ENCODE measurements around the gene NPAS1.
A peak's percentile ranks its signal among the peaks of the same experiment; 100 is the strongest.
"Not testable (repeated sequence)": the region's sequence is repeated elsewhere in the genome, so short reads cannot be mapped to it uniquely, and the experiment has no call there.

The NPAS1 gene

DNA sequence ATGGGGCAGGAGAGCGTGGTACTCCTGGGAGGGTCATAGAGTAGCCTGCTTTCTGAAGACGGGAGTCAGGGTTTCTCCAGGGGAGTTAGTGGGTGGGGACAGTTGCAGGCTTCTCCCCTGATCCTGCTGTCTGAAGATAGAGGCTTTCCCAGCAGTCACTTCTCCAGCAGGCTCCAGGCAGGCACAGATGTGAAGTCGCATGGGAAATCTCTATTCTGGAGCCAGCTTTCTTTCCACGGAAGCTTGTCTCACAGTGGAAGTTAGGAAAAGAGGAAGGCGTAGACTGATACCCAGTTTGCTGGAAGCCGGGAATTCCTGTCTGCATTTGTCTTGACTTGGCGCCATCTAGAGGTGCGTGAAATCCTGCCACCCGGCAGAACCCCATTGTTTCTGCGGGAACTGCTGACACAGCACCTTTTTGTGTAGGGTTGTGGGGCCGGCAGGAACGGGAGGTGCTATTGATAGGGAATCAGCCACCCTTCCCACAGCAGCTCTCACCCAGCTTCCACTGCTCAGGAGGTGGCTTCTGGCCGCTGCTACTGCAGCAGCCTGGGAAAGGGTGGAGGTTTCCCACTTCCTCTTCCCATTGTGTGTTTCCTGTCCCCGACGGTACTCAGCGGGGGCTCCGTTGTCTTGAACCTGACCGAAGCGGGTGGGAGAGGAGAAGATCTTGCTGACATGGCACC is 28.5 kb upstream of the NPAS1 start:
- peak; percentile 56 to 59 for DNase-seq

DNA sequence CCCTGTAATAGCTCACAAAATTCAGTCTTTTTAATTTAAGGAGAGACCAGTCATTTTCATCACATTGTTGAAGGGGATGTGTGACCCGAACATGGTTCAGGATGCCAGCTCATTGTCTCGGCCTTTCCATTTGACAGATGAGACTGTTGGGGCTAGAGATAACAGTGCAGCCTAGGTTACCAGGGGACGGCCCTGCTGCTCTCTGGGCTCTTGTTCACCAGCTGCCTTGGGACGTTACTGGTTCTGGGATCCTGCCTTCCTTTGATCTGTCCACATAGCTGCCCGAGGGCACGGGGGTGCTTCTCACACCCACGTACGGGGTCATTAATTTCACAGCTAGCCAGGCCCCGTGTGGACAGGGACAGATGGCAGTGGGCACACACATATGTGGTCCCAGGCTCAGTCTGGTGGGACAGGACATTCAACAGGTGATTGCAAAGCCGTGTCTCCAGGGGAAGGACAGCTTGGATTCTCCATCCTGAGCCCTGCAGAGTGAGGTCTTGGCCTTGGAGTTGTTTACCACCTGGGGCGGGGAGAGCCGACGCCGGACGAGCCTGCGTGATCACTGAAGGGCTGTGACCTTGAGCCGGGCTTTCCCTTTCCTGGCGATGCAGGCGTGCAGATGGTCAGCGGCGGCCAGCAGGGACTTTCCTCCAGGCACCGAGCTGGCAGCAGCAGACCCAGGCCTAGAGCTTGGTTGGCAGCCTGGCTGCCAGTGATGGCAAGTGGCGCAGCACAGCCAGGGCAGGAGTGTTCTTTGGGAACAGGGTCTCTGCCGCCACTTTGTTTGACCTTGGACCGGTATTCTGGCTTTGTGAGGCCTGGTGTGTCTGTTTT is 26.7 kb upstream of the NPAS1 start:
- DNase-seq, result no peak

DNA sequence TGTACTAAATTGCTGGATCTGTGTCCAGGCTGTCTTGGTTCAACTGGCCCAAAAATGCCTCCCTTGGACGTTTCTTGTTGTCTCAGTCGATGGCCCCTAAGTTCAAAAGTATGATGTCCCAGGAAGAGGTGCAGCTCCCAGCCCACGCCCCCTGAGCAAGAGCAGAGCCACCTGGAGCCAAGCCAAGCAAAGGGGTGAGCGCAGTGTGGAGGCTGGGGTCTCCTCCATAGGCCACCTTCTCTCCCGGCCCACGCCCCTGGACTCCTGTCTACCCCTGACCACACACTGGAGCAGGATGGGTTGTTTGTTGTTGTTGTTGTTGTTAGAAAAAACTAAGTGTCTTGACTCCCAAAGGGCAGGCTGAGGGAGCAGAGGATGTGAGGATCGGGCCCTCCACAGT is 26.0 kb upstream of the NPAS1 start:
- DNase-seq, result no peak

DNA sequence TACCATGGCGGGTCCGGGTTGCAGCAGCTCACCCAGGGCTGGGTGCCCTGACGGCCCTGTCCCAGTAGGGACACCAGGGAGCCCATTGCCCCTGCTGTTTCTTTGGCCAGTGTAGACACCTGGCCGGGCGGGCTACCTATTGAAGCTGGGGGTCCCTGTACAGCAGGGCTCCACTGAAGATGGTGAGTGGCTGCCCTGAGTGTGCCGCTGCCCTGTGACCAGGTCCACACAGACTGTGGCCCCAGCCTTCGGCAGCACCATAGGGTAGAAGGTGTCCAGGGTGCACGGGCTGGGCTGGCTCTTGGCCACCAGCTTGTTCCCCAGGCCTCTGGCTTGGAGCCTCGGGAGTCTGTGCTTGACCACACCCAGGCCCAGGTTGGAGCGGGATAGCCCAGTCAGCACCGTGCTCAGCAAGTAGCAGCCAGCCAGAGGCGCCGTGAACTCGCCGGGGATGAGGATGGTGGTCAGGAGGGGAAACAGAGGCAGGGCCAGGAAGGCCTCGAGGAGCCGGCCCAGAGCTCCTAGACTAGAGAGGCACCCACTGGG is 25.4 kb upstream of the NPAS1 start:
- DNase-seq, result no peak

DNA sequence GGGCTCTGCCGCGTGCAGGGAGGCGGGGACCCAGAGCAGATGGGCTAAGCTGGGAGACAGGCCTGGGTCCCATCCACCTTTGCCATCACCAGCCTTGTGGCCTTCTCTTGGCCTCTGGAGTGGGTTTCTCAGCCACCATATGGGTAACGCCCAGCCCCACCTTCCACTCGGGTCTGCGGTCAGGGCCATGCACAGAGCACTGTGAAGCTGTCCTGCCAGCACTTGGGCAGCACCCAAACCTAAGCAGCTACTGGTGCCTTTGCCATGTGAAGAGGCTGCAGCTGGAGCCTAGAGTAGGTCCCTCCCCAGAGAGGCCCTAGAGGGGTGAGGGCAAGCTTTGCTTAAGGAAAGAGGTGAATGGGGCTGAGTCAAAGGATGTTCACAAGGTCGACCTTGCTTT is 24.1 kb upstream of the NPAS1 start:
- no peak for DNase-seq

DNA sequence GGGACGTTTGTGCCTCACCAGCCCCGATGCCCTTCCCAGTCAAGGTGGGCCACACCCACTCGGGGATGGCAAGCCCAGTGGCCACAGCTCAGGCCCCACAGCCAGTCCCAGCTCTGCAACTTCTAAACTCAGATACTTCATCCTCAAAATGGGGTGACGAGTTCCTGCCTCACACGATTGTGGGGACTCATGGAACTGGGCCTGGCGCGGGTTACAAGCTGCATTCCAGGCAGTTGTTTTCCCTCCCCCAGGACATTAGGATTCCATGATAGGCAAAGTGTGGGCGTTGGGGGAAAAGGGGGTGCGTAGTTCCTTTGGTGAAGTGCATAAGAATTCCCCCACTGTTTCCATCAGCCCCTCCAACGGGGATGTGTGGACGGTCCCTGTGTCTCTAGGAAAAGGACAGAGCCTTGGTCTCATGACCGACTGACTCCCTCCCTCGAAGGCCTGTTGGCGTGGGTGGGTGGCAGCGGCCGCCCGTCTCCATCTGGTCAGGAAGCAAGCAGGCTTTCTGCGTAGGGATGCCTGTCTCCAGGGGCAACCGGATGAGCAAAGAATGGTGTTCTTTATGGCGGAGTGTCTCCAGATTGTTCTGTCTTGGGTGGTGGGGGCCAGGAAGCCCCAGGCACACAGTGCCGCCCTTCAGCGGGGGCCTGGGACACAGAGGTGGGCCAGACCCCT is 21.1 kb upstream of the NPAS1 start:
- no peak for DNase-seq

DNA sequence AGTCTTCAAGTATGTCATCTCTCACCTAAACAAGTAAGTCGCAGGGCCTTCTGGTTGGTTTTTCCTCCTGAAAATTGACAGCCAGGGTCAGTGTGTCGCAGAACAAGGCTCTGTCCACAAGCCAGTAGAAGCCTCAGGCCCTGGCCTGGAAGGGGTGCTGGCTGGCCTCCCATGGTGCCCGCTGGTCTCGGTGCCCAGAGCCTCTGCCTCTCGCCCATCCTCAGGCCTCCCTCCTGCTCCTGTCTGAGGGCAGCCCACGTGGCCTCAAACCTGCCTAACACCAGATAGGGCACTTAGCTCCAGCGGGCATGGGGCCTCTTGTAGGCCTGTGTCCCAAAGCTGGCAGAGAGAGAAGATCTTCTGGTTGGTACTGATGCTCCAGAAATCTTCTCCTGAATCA is 20.3 kb upstream of the NPAS1 start:
- DNase-seq, result no peak

DNA sequence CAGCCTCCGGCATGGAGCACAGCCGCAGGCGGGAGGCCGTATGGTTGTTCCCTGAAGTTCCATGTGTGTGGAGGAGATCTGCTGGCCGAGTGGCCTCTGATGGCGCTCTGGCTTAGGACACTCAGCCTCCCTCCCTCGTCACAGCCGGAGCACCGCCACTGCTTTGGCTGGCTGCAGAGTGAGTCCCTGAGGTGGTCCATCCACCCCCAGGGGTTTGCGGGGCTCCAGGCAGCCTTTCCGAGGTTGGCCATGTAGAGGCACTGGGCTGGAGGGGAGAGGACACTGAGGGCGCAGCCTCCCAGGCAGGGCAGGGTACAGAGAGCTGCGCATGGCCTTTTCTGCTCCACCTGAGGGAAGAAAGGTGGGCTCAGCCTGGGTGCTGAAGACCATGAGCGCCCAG is 19.8 kb upstream of the NPAS1 start:
- no peak for DNase-seq

DNA sequence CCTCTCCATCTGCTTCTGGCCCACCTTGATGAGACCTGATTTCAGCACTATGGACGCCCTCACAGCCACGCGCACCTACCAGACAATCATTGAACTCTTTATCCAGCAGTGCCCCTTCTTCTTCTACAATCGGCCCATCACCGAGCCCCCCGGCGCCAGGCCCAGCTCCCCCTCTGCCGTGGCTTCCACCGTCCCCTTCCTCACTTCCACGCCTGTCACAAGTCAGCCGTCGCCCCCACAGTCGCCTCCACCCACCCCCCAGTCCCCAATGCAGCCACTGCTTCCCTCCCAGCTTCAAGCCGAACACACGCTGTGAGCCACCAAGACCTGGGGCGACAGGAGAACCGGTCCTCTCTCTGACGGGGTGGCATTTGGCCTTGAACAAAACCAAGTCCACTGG is 19.3 kb upstream of the NPAS1 start:
- DNase-seq, result no peak

DNA sequence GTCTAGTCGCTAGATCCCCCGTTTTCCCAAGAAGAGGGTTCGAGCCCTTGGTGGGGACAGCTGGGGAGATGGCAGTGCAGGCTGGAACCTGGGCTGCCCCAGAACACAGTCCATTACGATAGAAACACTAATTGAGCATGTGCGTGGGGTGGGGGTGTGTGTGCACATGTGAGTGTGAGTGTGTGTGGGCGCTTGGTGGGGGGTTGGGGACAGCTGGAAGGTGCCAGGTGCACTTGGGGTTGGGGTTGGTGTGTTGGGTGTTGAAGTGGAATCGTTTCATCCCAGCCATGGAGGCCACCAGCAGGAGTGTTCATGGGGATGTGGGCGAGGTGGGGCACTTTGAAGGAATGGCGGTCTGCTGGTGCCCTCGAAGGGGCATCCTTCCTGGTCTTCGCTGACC is 18.1 kb upstream of the NPAS1 start:
- no peak for DNase-seq

DNA sequence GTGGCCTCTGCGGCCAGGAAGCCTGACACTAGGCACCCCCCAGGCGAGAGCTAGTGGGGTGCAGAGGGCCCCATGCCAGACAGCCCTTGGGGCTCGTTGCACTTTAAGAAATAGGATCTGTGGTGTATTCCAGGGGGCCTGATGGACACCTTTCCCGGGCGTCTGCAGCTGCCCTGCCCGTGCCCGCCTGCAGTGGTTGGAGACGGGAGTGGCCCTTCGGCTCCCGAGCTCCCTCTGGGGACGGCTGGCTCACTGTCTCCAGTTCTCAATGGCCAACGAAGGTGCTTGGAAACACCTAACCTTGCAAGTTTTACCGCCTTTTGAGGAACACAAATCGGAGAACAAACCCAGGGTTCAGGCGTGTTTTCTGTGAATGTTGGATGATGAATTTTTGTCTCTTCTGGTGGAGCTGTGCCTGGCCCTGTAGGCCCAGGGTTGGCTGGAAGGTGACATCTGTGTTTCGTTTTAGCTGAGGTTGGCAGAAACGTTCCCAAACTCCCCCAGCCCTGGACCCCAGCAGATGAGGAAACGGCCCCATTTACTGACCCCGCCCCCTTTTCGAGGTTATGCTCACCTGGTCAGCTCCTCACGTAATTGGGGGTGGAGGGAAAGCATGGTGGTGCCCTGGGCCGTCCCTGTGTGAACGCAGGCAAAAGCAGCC is 17.4 kb upstream of the NPAS1 start:
- DNase-seq, result no peak

DNA sequence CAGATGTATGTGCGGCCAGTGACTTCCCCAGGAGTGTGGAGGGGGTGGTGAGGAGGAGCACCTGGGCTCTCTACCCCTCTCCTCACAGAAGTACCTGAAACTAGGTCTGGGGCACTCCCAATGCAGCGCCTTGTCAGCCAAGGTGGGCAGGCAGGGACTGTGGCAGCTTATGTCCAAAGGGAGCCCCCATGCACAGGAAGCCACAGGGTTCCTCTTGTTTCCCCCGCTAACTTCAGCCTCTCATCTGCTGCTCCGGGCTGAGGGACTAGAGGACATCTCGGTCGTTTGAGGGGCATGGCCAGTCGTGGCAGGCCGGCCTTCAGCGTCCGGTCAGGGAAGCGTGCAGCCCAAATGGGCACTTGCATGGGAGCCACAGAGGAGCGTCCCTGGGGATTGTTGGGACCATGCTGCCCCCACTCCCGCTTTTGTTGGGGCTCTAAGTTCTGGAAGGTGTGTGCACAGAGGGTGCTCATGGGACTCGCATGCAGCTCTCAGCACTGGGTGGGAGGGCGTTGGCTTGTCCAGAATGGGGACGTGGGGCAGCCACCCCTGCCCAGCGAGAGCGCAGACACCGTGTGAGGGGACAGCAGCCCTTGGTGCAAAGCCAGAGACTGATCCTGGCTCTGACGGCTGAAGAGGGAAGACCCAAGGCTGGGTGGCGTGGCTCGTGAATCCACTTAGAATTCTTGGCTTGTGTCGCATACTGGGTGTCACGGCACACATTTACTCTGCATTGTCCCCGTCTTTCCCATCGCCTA is 16.6 kb upstream of the NPAS1 start:
- DNase-seq, result no peak

DNA sequence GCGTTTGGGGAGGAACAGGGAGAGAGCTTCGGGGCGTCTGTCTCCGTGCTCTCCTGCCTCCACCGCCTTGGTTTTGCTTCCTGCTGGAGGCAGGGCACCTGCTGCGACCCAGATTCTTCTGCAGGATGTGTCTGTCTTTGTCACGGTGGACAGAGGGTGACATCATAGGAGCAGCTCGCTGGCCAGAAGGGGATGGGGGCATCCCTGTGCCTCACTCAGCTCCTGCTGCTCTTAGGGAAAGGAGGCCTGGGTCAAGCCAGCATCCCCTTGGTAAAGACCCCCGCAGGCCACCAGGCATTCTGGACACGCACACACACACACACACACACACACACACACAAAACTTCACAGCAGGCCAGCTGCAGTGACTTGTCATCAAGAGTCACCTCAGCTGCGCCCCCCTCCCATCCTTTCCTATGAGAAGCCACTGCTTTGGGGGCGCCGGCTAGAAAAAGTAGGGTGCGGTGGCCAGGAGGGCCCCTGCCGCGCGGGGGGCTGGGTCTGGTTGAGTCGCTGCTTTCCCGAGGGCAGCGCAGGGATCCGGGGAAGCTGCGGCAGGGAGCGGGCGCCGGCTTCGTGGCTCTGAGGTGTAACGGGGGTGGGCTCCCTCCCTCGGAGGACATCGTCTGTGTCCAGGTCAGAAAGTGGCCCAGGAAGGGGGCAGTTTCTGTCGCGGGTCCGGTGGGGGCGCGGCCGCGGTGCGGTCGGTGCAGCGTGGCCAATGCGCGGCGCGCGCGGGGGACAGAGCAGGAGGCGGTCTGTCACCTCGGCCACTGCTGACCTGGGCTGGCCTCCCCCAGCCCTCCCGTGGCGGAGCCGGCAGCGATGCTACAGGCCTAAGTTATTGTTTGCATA is 15.8 kb upstream of the NPAS1 start:
- DNase-seq, result no peak

DNA sequence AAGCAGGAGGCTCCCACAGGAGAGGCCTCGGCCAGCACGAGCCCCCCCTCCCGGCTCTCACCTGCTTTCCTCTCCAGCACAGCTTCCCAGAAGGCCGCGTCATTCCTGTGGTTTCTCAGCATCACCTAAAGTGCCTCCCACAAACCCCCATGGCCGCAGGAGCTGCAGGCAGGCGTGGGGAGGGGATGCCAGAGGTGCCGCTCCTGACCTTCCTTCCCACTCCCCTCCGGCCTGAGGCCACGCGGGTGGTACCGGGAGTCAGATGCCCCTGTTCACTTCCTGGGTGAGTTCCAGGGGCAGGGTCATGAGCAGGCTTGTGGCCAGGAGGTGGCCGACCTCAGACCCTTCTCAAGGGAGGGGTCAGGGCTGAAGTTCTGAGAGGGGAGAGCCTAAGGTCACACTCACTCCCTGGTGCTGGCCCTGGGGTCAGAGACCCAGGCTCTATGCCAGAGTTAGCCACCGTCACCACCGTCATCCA is 14.4 kb upstream of the NPAS1 start:
- no peak for DNase-seq

DNA sequence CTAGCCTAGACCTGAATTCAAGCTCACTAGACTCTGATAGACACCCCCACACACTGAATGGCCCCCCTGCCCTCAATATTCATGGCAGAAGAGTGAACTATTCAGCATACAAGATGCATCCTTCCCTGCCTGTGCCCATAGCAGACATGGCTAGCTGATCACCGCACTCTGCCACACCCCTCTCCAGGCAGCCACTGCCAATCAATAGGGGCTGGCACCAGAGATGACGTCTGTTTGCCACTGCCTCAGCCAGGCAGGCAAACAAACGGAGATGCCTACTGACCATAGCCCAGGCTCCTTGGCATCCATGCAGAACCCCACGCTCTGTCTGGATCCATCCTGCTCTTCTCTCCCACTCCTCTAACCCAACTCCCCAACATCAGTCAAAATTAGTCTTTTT is 13.8 kb upstream of the NPAS1 start:
- DNase-seq, result no peak

DNA sequence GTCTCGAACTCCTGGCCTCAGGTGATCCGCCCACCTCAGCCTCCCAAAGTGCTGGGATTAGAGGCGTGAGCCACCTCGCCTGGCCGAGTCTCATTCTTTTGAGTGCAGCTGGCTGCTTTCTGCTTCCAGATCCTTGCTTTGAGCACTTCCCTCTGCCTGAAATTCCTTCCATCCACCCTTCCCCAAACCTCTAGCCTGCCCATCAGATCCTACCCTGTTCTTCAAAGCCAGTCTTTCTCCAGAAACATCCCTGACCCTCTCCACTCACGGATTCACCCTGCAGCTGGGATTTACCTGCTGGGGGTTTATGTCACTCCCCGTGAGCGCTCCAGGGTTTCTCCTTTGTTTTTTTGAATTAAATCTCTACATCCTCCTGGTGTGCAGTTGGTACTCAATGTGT is 13.1 kb upstream of the NPAS1 start:
- no peak for DNase-seq

DNA sequence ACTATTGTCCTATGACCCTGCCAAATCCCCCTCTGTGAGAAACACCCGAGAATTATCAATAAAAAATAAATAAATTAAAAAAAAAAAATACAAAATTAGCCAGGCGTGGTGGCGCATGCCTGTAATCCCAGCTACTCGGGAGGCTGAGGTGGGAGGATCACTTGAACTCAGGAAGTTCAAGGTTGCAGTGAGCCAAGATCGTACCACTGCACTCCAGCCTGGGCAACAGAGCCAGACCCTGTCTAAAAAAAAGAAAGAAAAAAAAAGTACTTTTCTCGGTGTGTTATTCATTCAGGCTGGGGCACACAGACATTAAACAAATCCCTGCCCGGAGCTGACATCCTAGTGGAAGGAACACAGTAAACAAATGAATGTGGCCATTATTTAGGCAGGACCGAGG is 9.1 kb upstream of the NPAS1 start:
- not testable (repeated sequence) for DNase-seq

DNA sequence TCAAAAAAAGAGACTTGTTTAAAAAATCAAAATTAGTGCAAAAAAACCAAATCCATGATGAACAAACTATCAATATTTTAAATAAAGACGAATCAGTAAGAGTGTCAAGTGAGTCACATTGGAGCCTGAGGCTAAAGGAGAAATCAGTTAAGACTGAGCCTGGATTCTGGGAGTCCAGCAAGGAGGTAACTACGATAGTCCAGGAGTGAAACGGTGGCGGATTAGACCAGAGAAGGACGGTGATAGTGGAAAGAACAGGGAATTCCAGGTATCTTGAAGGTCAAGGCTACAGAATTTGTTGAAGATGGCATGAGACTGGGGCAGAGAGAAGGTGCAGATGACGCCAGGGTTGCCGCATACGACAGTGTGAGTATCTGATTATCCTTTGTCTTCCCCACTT is 7.0 kb upstream of the NPAS1 start:
- DNase-seq, result no peak

DNA sequence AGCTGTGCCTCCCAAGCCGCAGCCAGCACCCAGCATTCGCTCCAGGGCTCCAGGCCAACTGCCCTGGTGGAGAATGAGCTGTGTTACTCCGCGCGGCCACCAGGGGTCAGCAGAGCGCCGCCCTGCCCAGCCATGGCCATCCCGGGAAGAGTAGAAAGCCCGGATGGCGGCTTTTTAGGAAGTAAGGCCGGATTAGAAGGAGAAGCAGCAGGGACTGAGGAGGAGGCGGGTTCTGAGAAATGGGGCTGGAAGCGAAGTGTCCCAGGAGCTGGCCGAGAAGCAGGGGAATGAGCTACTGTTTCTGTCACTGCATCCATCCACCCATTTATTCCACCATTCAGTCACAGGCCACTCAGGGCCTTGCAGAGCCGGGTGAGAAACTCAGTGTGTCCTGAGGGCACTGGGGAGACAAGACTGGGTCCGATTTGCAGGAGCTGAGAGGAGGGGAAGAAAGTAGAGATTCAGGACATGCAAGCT is 6.6 kb upstream of the NPAS1 start:
- peak; percentile 70 to 71 for DNase-seq

DNA sequence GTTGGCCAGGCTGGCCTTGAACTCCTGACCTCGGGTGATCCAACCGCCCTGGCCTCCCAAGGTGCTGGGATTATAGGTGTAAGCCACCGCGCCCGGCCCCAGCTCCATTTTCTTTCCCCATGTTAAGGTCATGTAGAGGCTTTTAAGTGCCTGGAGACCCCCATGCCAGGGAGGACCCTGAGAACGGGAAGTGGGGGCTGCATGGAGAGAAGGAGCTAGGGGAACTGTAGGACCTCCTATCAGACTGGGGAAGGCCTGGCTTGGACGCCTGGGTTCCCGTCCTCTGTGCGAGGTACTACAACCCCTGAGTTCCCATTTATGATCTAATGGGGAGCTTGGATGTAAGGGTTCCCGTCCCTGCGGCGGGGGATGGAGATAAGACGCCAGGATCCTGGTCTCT is 714 bp upstream of the NPAS1 start:
- DNase-seq, result no peak

DNA sequence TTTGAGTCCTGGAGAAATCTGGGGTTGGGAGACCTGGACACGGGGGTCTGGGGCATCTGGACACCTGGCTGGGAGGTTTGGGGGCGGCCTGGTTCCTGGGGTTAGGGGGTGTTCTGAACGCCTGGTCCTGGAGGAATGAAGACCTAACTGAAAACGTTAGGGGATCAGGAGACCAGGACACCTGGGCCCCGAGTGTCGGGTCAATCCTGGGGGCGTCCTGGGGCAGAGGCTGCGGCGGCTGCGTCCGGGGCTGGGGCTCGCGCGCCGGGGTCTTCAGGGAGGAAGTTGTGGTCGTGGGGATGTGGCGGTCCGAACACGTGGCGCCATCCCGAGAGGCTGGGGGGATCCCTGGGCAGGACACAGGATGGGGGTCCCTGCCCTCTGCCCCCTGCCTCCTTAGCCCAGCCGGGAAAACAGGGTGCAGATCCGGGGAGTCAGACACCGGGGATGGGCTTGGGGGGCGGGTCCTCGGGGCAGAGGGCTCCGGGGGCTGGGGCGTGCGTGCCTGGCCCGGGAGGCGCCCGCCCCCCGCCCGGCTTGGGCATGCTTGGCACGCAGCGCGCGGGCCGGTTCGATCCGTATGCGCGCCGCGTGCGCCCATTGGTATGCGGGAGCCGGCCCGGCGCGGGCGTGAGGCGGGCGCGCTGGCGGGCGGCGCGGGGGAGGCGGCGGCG is 632 bp downstream of the NPAS1 start:
- DNase-seq, result no peak
